ENCODE data around the gene CCNDBP1. TPM values are rescaled to one million over a fixed set of nuclear protein-coding genes. Genes with fewer than 3 reads are reported as not detected.
A peak's percentile ranks its signal among the peaks of the same experiment; 100 is the strongest.

Gene CCNDBP1
- polyA plus RNA-seq, 2 of the 4 experiments (the other 2 are of a cell fraction) = 24.3 to 44.8 TPM

GRCh38 chr15:43143203-43143941 is 41.8 kb upstream of the CCNDBP1 start:
- ChIA-PET CTCF (no interaction called here), POLR2A (no interaction called here)
- ATAC-seq = no peak
- FAIRE-seq = no peak
- H3K4me3 ChIP-seq = no peak overlapping the region
- DNase-seq (ENCODE audit: low read depth in 1 of 2, low spot score in 1 of 2) = no peak
- no peak for TF ChIP-seq CEBPB (IDR thresholded peaks at IDR 0.05)
- no peak for TF ChIP-seq POLR2A (IDR thresholded peaks at IDR 0.05; ENCODE audit: low read length)
- no peak for TF ChIP-seq HOXB5 (CRISPR knock-in tag; IDR thresholded peaks at IDR 0.05)
- no peak for TF ChIP-seq SREBF2 (IDR thresholded peaks at IDR 0.05)
- no peak for TF ChIP-seq RARB (CRISPR knock-in tag; IDR thresholded peaks at IDR 0.05)
- TF ChIP-seq CHD2 (IDR thresholded peaks at IDR 0.05; ENCODE audit: low read length, partially characterized antibody) = no peak
- TF ChIP-seq MAX (IDR thresholded peaks at IDR 0.05) = no peak
- TF ChIP-seq PBX3 (IDR thresholded peaks at IDR 0.05) = no peak
- TF ChIP-seq JUN (IDR thresholded peaks at IDR 0.05) = no peak
- no peak for TF ChIP-seq ZC3H11A (IDR thresholded peaks at IDR 0.05)
- no peak for TF ChIP-seq JUNB (IDR thresholded peaks at IDR 0.05)
- 82% methylated on average over 4 of the region's 4 CpGs for WGBS (ENCODE audit: missing lambda C conversion rate)
- no peaks in the 10 kb centered on the region for H3K4me1 ChIP-seq
- no peak overlapping the region for H3K27ac ChIP-seq
- no peak overlapping the region for H3K4me2 ChIP-seq
- no peaks in the 10 kb centered on the region for H3K9me3 ChIP-seq

GRCh38 chr15:43144512-43144911 is 40.7 kb upstream of the CCNDBP1 start:
- ATAC-seq (no peak), FAIRE-seq (no peak), DNase-seq (ENCODE audit: low read depth in 1 of 2, low spot score in 1 of 2) (no peak)
- no peak for TF ChIP-seq POLR2A (IDR thresholded peaks at IDR 0.05; ENCODE audit: low read length)
- TF ChIP-seq KDM1A (IDR thresholded peaks at IDR 0.05; ENCODE audit: low read depth) = no peak
- TF ChIP-seq RCOR1 (IDR thresholded peaks at IDR 0.05; ENCODE audit: low read depth, low read length) = no peak
- no peak for TF ChIP-seq USF2 (IDR thresholded peaks at IDR 0.05)
- Histone ChIP-seq H3K9me3 (no peaks in the 10 kb centered on the region), H3K4me3 (no peak overlapping the region), H3K4me1 (no peaks in the 10 kb centered on the region), H3K27ac (no peak overlapping the region), H3K4me2 (no peak overlapping the region)
- POLR2A ChIA-PET = no interaction called here
- CTCF ChIA-PET = no interaction called here

- TF ChIP-seq SMC3 (IDR thresholded peaks at IDR 0.05) (no peak), FOXS1 (CRISPR knock-in tag; IDR thresholded peaks at IDR 0.05) (no peak), MAFK (IDR thresholded peaks at IDR 0.05; ENCODE audit: partially characterized antibody) (peak; percentile 85), PBX3 (IDR thresholded peaks at IDR 0.05) (no peak), TP53 (CRISPR knock-in tag; IDR thresholded peaks at IDR 0.05) (no peak), RFX5 (IDR thresholded peaks at IDR 0.05) (no peak), MAX (IDR thresholded peaks at IDR 0.05) (no peak)
- H3K27ac ChIP-seq = no peak overlapping the region
- 85% methylated on average over 5 of the region's 5 CpGs for WGBS (ENCODE audit: missing lambda C conversion rate)
- DNase-seq (ENCODE audit: low read depth in 1 of 2, low spot score in 1 of 2) (no peak), FAIRE-seq (no peak), ATAC-seq (no peak)
- H3K4me1 ChIP-seq = 0 out of 3 replicates have a peak, but pooled peaks cover 6% of the 10 kb centered on the region
- CTCF ChIA-PET = no interaction called here
- no peak overlapping the region for H3K4me2 ChIP-seq
- H3K9me3 ChIP-seq = no peaks in the 10 kb centered on the region
- no peak overlapping the region for H3K4me3 ChIP-seq
- POLR2A ChIA-PET = interaction anchor here (0.6 kb wide), 1 partner anchor 48 kb away, joined by 4 read pairs; no protein-coding TSS in a partner anchor
Observed at GRCh38 chr15:43146184-43146583, 39.0 kb upstream of the CCNDBP1 start.
